Thyroid gland (tissue), 4 donors: ENCODE data around the gene TRIM36. TPM values are rescaled to one million over a fixed set of nuclear protein-coding genes. Genes with fewer than 3 reads are reported as not detected.

ENCODE experiments used
- total RNA-seq, 4 donors: library from RNA; depleted of rRNA; stranded (reverse); fragments of >200 nt; gene quantifications; one replicate each; pipeline ENCODE4 v1.2.3, GENCODE V29; 2016

The TRIM36 gene
- total RNA-seq, 4 donors from 2014 or later = 0.22 to 3.4 (median 2.1) TPM

Other genes with a start within 250 kb of the TRIM36 start
- gene PGGT1B, start 93.0 kb upstream of the TRIM36 start, total RNA-seq = 10 to 100 TPM; 19.9 to 30.8 (median 20.9) TPM
- gene CCDC112, start 126.7 kb upstream of the TRIM36 start, total RNA-seq = 1 to 10 TPM; 3.3 to 4.9 (median 3.8) TPM